Head of caudate nucleus (tissue), 42 donors: ENCODE data around the gene SLC6A8.
"Not testable (repeated sequence)": the region's sequence is repeated elsewhere in the genome, so short reads cannot be mapped to it uniquely, and the experiment has no call there.

Source experiments
- DNase-seq, 42 donors: peaks; one replicate each; pipeline versions ENCODE4 v3.0.0 to v3.0.0-alpha.2; 2020 to 2021; ENCODE audit warnings: mixed read lengths in 7 of 42
- intact Hi-C: fragments of 100-400 bp; cut with DNase I; formaldehyde crosslinking; loops from one replicate; pipeline ENCODE4 v1.15.0; 2022

Gene SLC6A8

GRCh38 chrX:153736071-153736820 lies 48.5 kb downstream of the SLC6A8 start:
- DNase-seq = peak in 15 of 42 donors; percentile 4 to 73 (median 38)
- intact Hi-C loops = no loop called here

- intact Hi-C loops = no loop called here
- no peak for DNase-seq
These were observed 49.2 kb downstream of the SLC6A8 start for GRCh38 chrX:153736871-153737441.

- intact Hi-C loops = no loop called here
These were observed 50.4 kb downstream of the SLC6A8 start for GRCh38 chrX:153738056-153738605.

GRCh38 chrX:153739754-153740486 lies 52.2 kb downstream of the SLC6A8 start:
- intact Hi-C loops = no loop called here
- DNase-seq = peak in 1 of 42 donors; percentile 31

More at GRCh38 chrX:153738056-153738605, 50.4 kb downstream of the SLC6A8 start:
- DNase-seq = no peak

DNA sequence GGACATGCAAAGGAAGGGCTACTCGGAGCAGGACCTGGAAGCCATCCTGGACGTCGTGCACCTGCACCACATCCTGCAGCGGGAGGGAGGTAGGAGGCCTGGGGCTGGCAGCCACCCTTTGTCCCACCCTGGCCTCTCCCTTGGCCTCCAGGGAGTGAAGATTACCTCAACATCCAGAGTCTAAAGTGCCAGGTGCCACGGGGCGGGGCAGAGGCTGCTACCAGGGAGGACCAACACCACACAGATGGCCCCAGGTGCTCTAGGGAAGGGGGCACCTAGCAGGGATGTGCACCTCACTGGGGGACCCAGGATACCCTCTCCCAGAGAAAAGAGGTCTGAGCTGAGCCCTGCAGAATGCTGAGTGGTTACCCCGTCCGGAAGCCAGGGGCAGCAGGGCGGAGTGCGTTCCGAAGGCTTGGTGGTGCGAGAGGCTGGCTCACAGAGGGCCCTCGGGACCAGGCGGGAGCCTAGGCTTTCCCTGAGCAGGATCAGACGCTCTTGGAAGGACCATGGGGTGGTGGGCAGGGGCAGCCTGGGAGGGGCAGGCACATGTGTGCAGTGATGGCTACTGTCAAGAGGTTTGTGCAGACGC lies 53.0 kb downstream of the SLC6A8 start:
- DNase-seq = peak in 1 of 42 donors; percentile 23
- intact Hi-C loops = no loop called here

GRCh38 chrX:153741446-153741845 lies 53.7 kb downstream of the SLC6A8 start:
- peak in 1 of 42 donors; percentile 19 for DNase-seq
- intact Hi-C loops = no loop called here

GRCh38 chrX:153742111-153742510 lies 54.4 kb downstream of the SLC6A8 start:
- intact Hi-C loops, DNase-seq: not testable (repeated sequence)

DNA sequence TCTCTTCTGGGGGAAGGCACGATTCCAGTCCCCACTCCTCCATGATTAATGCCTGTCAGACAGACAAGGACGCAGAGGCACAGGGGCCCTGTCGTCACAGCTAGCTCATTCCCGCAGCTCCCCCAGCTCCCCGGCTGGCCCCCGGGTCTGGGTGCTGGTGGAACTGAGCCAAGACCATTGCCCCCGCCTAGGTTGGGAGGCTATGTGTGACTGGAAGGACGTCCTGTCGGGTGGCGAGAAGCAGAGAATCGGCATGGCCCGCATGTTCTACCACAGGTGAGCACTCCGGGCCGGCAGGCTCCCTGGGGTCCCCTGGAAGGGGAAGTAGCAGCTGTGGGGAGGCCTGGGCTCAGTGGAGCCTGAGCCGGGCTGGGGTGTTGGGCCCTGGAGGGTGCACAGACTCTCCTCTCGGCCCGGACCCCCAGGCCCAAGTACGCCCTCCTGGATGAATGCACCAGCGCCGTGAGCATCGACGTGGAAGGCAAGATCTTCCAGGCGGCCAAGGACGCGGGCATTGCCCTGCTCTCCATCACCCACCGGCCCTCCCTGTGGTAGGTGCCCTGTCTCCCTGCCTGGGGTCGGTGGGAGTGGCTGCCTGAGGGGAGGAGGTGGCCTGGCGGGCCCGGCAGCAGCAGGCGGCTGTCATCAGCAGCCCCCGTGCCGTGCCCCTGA lies 55.2 kb downstream of the SLC6A8 start:
- intact Hi-C loops = not testable (repeated sequence)
- peak in 2 of 42 donors; percentile 8 to 19 for DNase-seq

GRCh38 chrX:153743468-153744209 lies 55.9 kb downstream of the SLC6A8 start:
- intact Hi-C loops = not testable (repeated sequence)
- DNase-seq = peak in 3 of 42 donors; percentile 18 to 38 (median 31)

DNA sequence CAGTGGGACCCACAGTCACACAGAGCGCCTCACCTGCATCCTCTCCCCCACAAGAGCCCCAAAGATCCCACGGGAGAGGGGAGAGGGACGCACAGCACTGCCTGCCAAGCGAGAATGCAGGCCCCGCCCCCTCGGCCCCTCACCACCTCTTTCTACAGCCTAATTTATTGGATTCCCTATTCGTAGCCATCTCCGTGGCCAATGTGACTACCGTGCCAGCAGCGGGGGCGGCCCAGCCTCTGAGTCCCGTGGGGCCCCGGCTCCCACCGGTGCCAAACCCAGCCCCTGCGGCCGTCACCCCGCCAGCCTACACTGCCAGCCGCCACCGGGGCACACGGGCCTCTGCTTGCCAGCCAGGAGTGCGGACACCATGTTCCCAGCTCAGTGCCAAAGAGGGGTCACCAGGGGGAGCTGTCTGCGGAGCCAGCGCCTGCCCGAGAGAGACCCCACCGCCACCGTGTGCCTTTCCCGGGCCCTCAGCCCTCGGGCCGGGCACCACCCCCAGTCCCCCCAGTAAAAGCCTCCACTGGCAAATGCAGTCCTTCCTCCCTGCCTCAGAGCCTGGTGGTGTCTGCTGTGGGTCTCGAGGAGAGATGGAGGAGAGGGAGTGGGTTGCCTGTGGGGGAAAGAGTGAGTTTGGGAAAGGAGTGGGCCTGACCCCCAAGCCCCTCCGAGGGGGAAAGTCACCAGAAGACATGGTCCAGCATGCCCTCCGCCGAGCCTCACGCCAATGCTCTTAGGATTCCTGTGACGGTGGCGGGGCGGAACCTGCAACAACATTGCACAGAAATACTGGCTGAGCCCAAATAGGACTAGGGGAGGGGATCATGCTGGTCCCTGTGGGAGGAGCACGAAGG lies 56.7 kb downstream of the SLC6A8 start:
- intact Hi-C loops = no loop called here
- DNase-seq = peak in 14 of 42 donors; percentile 19 to 61 (median 40)

GRCh38 chrX:153745067-153745433 lies 57.3 kb downstream of the SLC6A8 start:
- intact Hi-C loops = not testable (repeated sequence)
- DNase-seq = peak in 2 of 42 donors; percentile 30 to 37
